Caco-2 (cell line): Measurements from ENCODE around the gene CORIN. TPM values are rescaled to one million over a fixed set of nuclear protein-coding genes. Genes with fewer than 3 reads are reported as not detected.

Experiments
- BruUV-seq: library from RNA; stranded (reverse); fragments of 400-500 nt; replicated peaks from 2 replicates; lab custom pipeline; 2021; lab: Mats Ljungman, UMichigan
- CTCF ChIA-PET: fragments of 300-600 bp; sonication (Branson Sonifier 250); formaldehyde crosslinking; loops from one replicate; lab custom pipeline; 2022; ENCODE audit warnings: antibody characterized with exemption; lab: Charles Lee
- POLR2A ChIA-PET: fragments of 300-600 bp; sonication (Branson Sonifier 250); formaldehyde crosslinking; loops from one replicate; lab custom pipeline; 2022; ENCODE audit warnings: antibody characterized with exemption; lab: Charles Lee
- DNase-seq, 2 experiments: peaks; one replicate each; pipeline versions ENCODE4 v3.0.0 to v3.0.0-alpha.2; 2020 to 2022
- H3K27me3 ChIP-seq: replicated peaks from 2 replicates; pipeline ENCODE4 v1.6.0; 2011; ENCODE audit warnings: low read length; ENCODE audit not compliant: control insufficient read depth, insufficient read depth
- H3K36me3 ChIP-seq: 2 replicates; pipeline ENCODE4 v1.5.1; 2011; ENCODE audit warnings: low read length; ENCODE audit not compliant: control insufficient read depth, insufficient read depth
- H3K4me1 ChIP-seq: fragments of 250-450 bp; sonication (Bioruptor Pico); 2 replicates; pipeline ENCODE4 v1.5.1; 2020; ENCODE audit warnings: mild to moderate bottlenecking
- H3K4me3 ChIP-seq: 2 replicates; pipeline ENCODE4 v1.5.1; 2011; ENCODE audit warnings: low read depth, mild to moderate bottlenecking, control low read depth, low read length
- H3K9me3 ChIP-seq: fragments of 250-450 bp; sonication (Bioruptor Pico); 2 replicates; pipeline ENCODE4 v1.5.1; 2020; ENCODE audit warnings: mild to moderate bottlenecking, moderate library complexity
- H3K27ac Mint-ChIP-seq: one replicate; pipeline ENCODE4 v1.8.0; 2022; ENCODE audit warnings: mixed read lengths; ENCODE audit not compliant: unreplicated experiment
- H3K27me3 Mint-ChIP-seq: one replicate; pipeline ENCODE4 v1.8.0; 2022; ENCODE audit warnings: mixed read lengths; ENCODE audit not compliant: insufficient read depth, unreplicated experiment
- H3K36me3 Mint-ChIP-seq: one replicate; pipeline ENCODE4 v1.8.0; 2022; ENCODE audit warnings: mild to moderate bottlenecking, mixed read lengths; ENCODE audit not compliant: insufficient read depth, unreplicated experiment
- H3K4me1 Mint-ChIP-seq: one replicate; pipeline ENCODE4 v1.8.0; 2022; ENCODE audit warnings: low read depth, mixed read lengths; ENCODE audit not compliant: unreplicated experiment
- H3K4me3 Mint-ChIP-seq: one replicate; pipeline ENCODE4 v1.8.0; 2022; ENCODE audit warnings: mild to moderate bottlenecking, moderate library complexity, mixed read lengths; ENCODE audit not compliant: unreplicated experiment
- H3K9me3 Mint-ChIP-seq: one replicate; pipeline ENCODE4 v1.8.0; 2022; ENCODE audit warnings: mixed read lengths; ENCODE audit not compliant: unreplicated experiment
- intact Hi-C: fragments of 100-400 bp; cut with micrococcal nuclease; formaldehyde crosslinking; loops from one replicate; pipeline ENCODE4 v1.10.0; 2022; ENCODE audit not compliant: unreplicated experiment
- total RNA-seq: library from RNA; stranded (reverse); gene quantifications from 2 replicates; pipeline ENCODE4 v1.2.3, GENCODE V29; 2022
- TF ChIP-seq, protein P1 (sequence below), 2 experiments: fragments of 200-600 bp in 1 of 2; IDR thresholded peaks; 1 replicate in 1 of 2; 2 replicates in 1 of 2; pipeline versions ENCODE4 v1.5.1 to v1.8.0; 2011 to 2022; ENCODE audit warnings: antibody characterized with exemption in 1 of 2, control low read depth in 1 of 2, inconsistent platforms in 1 of 2, low read depth in 1 of 2, low read length in 1 of 2, mild to moderate bottlenecking in 1 of 2, moderate library complexity in 1 of 2; ENCODE audit not compliant: insufficient read depth in 1 of 2, severe bottlenecking in 1 of 2, unreplicated experiment in 1 of 2

CORIN gene
- total RNA-seq, 1 experiment from 2014 or later = 0.27 TPM

DNA sequence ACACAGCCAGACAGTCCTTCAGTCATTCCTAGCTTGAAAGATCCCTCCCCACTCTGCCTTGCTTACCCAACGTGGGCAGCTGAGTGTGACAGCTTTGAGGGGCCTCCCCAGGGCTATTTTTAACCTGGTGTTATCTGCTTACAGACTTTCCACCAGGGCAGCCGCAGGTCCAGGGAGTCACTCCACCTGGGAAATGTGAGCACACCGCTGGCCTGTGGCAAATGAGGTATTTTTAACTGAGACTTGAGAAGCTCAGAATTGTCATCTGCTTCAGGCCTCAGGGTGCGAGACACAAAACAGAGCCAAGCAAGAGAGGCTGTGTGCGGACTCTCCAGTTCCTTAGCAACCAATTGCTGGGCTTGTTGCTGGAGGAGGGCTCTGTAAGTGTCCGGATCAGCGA is 13.0 kb downstream of the CORIN start:
- Mint-ChIP-seq H3K27ac (no peak overlapping the region), H3K4me1 (no peaks in the 10 kb centered on the region), H3K36me3 (no peaks in the 10 kb centered on the region), H3K9me3 (no peaks in the 10 kb centered on the region), H3K4me3 (no peak overlapping the region), H3K27me3 (peaks cover 3% of the 10 kb centered on the region)
- no TSS peak for BruUV-seq
- Histone ChIP-seq H3K27me3 (no peaks in the 10 kb centered on the region), H3K36me3 (no peaks in the 10 kb centered on the region), H3K4me1 (no peaks in the 10 kb centered on the region), H3K4me3 (no peak overlapping the region), H3K9me3 (no peaks in the 10 kb centered on the region)
- ChIA-PET POLR2A (no interaction called here), CTCF (interaction anchor here (1.6 kb wide), 1 partner anchor 12 kb away, joined by 7 read pairs; no protein-coding TSS in a partner anchor)
- no peak for DNase-seq
- TF ChIP-seq, protein P1, sequence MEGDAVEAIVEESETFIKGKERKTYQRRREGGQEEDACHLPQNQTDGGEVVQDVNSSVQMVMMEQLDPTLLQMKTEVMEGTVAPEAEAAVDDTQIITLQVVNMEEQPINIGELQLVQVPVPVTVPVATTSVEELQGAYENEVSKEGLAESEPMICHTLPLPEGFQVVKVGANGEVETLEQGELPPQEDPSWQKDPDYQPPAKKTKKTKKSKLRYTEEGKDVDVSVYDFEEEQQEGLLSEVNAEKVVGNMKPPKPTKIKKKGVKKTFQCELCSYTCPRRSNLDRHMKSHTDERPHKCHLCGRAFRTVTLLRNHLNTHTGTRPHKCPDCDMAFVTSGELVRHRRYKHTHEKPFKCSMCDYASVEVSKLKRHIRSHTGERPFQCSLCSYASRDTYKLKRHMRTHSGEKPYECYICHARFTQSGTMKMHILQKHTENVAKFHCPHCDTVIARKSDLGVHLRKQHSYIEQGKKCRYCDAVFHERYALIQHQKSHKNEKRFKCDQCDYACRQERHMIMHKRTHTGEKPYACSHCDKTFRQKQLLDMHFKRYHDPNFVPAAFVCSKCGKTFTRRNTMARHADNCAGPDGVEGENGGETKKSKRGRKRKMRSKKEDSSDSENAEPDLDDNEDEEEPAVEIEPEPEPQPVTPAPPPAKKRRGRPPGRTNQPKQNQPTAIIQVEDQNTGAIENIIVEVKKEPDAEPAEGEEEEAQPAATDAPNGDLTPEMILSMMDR (IDR thresholded peaks at IDR 0.05; ENCODE audit: insufficient read depth in 1 of 2, low read depth in 1 of 2, low read length in 1 of 2, severe bottlenecking in 1 of 2, unreplicated experiment in 1 of 2) = no peak
- intact Hi-C loops = no loop called here

DNA sequence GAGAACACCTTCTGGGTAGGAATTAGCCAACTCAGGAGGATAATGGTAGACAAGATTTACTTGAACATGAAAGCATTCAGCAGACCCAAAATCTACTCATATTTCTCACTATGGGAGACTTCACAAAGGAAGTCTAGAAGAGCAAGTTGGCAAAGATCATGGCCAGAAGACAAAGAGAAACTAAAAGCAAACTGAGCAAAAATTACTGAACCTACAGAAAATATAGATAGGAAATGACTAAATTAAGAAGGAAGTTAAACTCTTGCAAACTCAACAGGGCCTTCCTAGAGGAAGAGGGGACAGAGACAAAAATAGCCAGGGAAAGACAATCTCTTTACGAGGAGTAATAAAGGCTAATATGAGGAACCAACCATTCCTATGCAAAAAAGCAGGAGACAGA is 18.7 kb downstream of the CORIN start:
- ChIA-PET POLR2A (no interaction called here), CTCF (no interaction called here)
- DNase-seq = no peak
- H3K36me3 Mint-ChIP-seq = no peaks in the 10 kb centered on the region
- no TSS peak for BruUV-seq
- H3K4me1 Mint-ChIP-seq = no peaks in the 10 kb centered on the region
- no peak overlapping the region for H3K4me3 Mint-ChIP-seq
- no peak overlapping the region for H3K27ac Mint-ChIP-seq
- no peaks in the 10 kb centered on the region for H3K36me3 ChIP-seq
- no peaks in the 10 kb centered on the region for H3K9me3 ChIP-seq
- H3K27me3 ChIP-seq = no peaks in the 10 kb centered on the region
- peaks cover 11% of the 10 kb centered on the region for H3K27me3 Mint-ChIP-seq
- TF ChIP-seq, protein P1 (IDR thresholded peaks at IDR 0.05; ENCODE audit: insufficient read depth in 1 of 2, low read depth in 1 of 2, low read length in 1 of 2, severe bottlenecking in 1 of 2, unreplicated experiment in 1 of 2) = no peak
- H3K4me3 ChIP-seq = no peak overlapping the region
- intact Hi-C loops = no loop called here
- H3K4me1 ChIP-seq = no peaks in the 10 kb centered on the region
- H3K9me3 Mint-ChIP-seq = no peaks in the 10 kb centered on the region

DNA sequence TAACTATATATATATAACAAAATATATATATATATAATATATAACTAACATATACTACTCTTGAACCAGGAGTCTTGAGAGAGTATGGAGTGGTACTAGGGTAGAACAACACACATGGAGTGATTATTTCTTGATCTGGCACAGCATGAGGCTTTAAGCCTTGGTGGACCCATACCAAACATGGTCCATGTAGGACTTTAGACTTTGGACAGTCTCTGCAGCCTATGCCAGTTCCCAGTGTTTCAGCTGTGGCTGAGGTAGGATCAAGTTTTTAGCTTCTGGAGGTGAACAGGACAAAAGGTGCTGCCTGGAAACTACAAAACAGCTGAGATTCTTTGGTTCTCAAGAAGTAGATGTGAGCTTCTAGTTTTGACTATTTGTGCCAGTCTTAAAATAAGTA is 20.6 kb downstream of the CORIN start:
- POLR2A ChIA-PET = no interaction called here
- H3K4me1 ChIP-seq = no peaks in the 10 kb centered on the region
- H3K4me3 ChIP-seq = no peak overlapping the region
- H3K9me3 ChIP-seq = no peaks in the 10 kb centered on the region
- Mint-ChIP-seq H3K36me3 (no peaks in the 10 kb centered on the region), H3K4me3 (no peak overlapping the region), H3K27me3 (peaks cover 8% of the 10 kb centered on the region), H3K4me1 (no peaks in the 10 kb centered on the region), H3K9me3 (no peaks in the 10 kb centered on the region), H3K27ac (no peak overlapping the region)
- CTCF ChIA-PET = no interaction called here
- intact Hi-C loops = no loop called here
- no peaks in the 10 kb centered on the region for H3K36me3 ChIP-seq
- no TSS peak for BruUV-seq
- no peaks in the 10 kb centered on the region for H3K27me3 ChIP-seq
- no peak for DNase-seq
- TF ChIP-seq, protein P1 (IDR thresholded peaks at IDR 0.05; ENCODE audit: insufficient read depth in 1 of 2, low read depth in 1 of 2, low read length in 1 of 2, severe bottlenecking in 1 of 2, unreplicated experiment in 1 of 2) = no peak
